Smooth muscle cell (in vitro differentiated cells): ENCODE results near the gene CDC42BPA. TPM values are rescaled to one million over a fixed set of nuclear protein-coding genes. Genes with fewer than 3 reads are reported as not detected.

Experiments
- DNase-seq: peaks from one replicate; lab custom pipeline; 2025; ENCODE audit not compliant: unreplicated experiment; lab: John Stamatoyannopoulos, UW
- H2AFZ ChIP-seq: fragments of 200-600 bp; sonication (generic); 2 replicates; pipeline ENCODE4 v1.6.0; 2016; ENCODE audit warnings: antibody characterized with exemption, low read depth, mild to moderate bottlenecking
- H3F3A ChIP-seq: fragments of 200-600 bp; sonication (generic); 2 replicates; pipeline ENCODE4 v1.6.0; 2017; ENCODE audit warnings: antibody characterized with exemption, low read depth
- H3K27ac ChIP-seq: fragments of 200-600 bp; sonication (generic); 2 replicates; pipeline ENCODE4 v1.5.1; 2016; ENCODE audit warnings: low read depth, mild to moderate bottlenecking
- H3K27me3 ChIP-seq: fragments of 200-600 bp; sonication (generic); 2 replicates; pipeline ENCODE4 v1.6.1; 2016; ENCODE audit warnings: low read depth, mild to moderate bottlenecking
- H3K36me3 ChIP-seq: fragments of 200-600 bp; sonication (generic); 2 replicates; pipeline ENCODE4 v1.5.1; 2016; ENCODE audit warnings: low read depth
- H3K4me1 ChIP-seq: fragments of 200-600 bp; sonication (generic); 2 replicates; pipeline ENCODE4 v1.5.1; 2016; ENCODE audit warnings: low read depth
- H3K4me2 ChIP-seq: fragments of 200-600 bp; sonication (generic); 2 replicates; pipeline ENCODE4 v1.6.0; 2016; ENCODE audit warnings: mild to moderate bottlenecking
- H3K4me3 ChIP-seq: fragments of 200-600 bp; sonication (generic); 2 replicates; pipeline ENCODE4 v1.5.1; 2016; ENCODE audit warnings: mild to moderate bottlenecking
- H3K79me2 ChIP-seq: fragments of 200-600 bp; sonication (generic); 2 replicates; pipeline ENCODE4 v1.6.0; 2016; ENCODE audit warnings: low read depth, mild to moderate bottlenecking
- H3K9ac ChIP-seq: fragments of 200-600 bp; sonication (generic); 2 replicates; pipeline ENCODE4 v1.6.0; 2016; ENCODE audit warnings: low read depth
- H3K9me3 ChIP-seq: fragments of 200-600 bp; sonication (generic); replicated peaks from 2 replicates; pipeline ENCODE4 v1.5.1; 2016; ENCODE audit warnings: low read depth
- H4K20me1 ChIP-seq: fragments of 200-600 bp; sonication (generic); 2 replicates; pipeline ENCODE4 v1.6.0; 2016; ENCODE audit warnings: low read depth
- CTCF ChIP-seq: fragments of 200-600 bp; sonication (generic); IDR thresholded peaks from 2 replicates; pipeline ENCODE4 v1.5.1; 2017; ENCODE audit warnings: borderline replicate concordance, mild to moderate bottlenecking, antibody characterized with exemption; ENCODE audit not compliant: insufficient read depth, poor library complexity, severe bottlenecking
- WGBS: methylation state at CpG from one replicate; pipeline ENCODE4 v1.1.7; 2016; ENCODE audit warnings: low lambda C conversion rate; 5-methylcytosine and 5-hydroxymethylcytosine counted together
- polyA plus RNA-seq: library from polyadenylated mRNA; unstranded; fragments of >200 nt; fragmentation: Nextera tagmentation; extraction: Ambion mirVana; gene quantifications from 2 replicates; pipeline ENCODE4 v1.2.1, GENCODE V29; 2016
- total RNA-seq: library from RNA; depleted of rRNA; stranded (reverse); fragments of >200 nt; gene quantifications from 2 replicates; pipeline ENCODE4 v1.2.3, GENCODE V29; 2014

Gene CDC42BPA
- total and polyA plus RNA-seq, 2 experiments from 2014 or later: 14.8 to 34.9 TPM

DNA sequence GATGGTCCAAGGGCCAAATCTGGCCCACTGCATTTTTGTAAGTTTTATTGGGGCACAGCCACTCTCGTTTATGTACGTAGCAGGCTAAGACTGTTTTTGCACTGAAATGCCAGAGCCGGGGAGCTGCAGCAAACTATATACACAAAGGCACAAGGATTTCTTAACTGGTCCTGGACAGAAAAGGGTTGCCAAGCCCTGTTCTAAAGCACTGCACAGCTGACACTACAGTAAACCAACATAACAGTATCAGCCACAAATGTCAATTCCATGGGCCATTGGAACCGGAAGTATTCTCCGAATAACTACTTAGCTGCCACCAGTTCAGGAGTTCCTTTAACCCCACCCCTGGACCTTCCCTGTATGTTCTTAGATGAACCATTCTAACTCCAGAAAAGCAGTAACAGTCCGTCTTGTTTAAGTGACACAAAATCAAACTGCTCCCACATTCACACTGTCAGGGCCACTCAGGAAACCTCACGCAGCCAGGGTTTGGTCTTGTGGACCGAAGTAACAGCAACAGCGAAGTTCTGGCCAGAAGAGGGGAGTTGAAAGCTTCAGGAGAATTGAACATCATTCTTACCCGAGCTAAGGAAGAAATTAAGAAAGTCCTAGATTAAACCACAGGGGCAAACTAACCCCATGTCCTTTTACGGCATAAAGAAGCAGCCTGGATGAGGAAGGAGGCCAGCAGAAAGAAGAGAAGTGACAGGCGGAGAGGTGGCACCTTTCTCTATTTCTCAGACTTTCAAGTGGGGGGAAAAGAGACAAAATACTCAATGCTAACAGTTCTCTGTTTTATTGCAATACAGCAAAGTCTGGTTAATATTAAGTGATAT lies 329.0 kb downstream of the CDC42BPA start:
- no peaks in the 10 kb centered on the region for H3K27me3 ChIP-seq
- H3K4me1 ChIP-seq: peaks cover 13% of the 10 kb centered on the region
- no peaks in the 10 kb centered on the region for H4K20me1 ChIP-seq
- H2AFZ ChIP-seq: no peak overlapping the region
- H3K4me3 ChIP-seq: no peak overlapping the region
- H3K9me3 ChIP-seq: no peaks in the 10 kb centered on the region
- peak overlapping the region; percentile 44 for H3K27ac ChIP-seq
- no peak for TF ChIP-seq CTCF
- 74% methylated on average over 12 of the region's 12 CpGs for WGBS
- peaks cover 7% of the 10 kb centered on the region for H3F3A ChIP-seq
- no peak overlapping the region for H3K4me2 ChIP-seq
- no peak for DNase-seq
- H3K9ac ChIP-seq: no peak overlapping the region
- H3K79me2 ChIP-seq: no peaks in the 10 kb centered on the region
- no peaks in the 10 kb centered on the region for H3K36me3 ChIP-seq

GRCh38 chr1:226988334-226988666 lies 330.0 kb downstream of the CDC42BPA start:
- Histone ChIP-seq H2AFZ (no peak overlapping the region), H3K36me3 (no peaks in the 10 kb centered on the region), H3K27ac (peak overlapping the region; percentile 44), H3K4me3 (no peak overlapping the region), H3K4me1 (peaks cover 6% of the 10 kb centered on the region), H3F3A (peaks cover 7% of the 10 kb centered on the region), H3K9me3 (no peaks in the 10 kb centered on the region), H3K27me3 (no peaks in the 10 kb centered on the region), H3K9ac (no peak overlapping the region), H4K20me1 (no peaks in the 10 kb centered on the region), H3K4me2 (no peak overlapping the region), H3K79me2 (no peaks in the 10 kb centered on the region)
- WGBS: 21% methylated on average over 3 of the region's 3 CpGs
- no peak for DNase-seq
- no peak for TF ChIP-seq CTCF

DNA sequence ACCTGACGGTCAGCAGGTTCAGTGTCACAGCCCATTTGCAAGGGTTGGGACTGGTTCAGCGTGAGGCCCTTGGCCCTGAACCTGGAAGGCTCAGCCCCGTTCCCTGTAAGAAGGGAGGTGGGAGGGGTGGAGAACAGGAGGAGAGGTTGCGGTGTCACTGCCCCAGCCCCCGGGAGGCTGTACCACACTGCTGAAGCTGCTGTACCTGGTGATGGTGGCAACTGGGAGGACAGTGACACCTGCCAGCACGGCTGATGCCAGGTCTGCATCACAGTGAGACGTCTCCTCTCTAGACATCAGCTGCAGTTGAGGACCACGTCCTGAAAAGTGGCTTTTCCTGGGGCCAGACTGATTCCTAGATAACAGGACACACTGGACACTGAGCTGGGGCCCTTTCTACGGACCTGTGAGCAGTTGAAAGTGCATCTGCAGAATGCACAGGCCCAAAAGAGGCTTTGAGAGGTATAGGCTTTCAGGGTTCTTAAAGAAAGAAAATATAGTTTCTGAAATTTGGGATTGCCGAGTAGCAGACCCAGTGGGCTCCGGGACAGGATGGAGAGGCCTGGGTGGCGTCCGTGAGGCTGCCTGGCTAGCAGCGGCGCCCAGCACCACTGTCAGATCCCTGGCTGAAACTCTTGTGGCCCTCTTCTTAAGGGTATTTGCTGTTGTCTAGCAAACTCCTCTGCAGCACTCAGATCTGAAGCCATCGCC lies 330.5 kb downstream of the CDC42BPA start:
- H3K9ac ChIP-seq: no peak overlapping the region
- TF ChIP-seq CTCF: no peak
- no peaks in the 10 kb centered on the region for H3K79me2 ChIP-seq
- no peaks in the 10 kb centered on the region for H3K27me3 ChIP-seq
- no peaks in the 10 kb centered on the region for H4K20me1 ChIP-seq
- peaks cover under 1% of the 10 kb centered on the region for H3K4me1 ChIP-seq
- H3K9me3 ChIP-seq: no peaks in the 10 kb centered on the region
- H3K4me2 ChIP-seq: no peak overlapping the region
- H3K27ac ChIP-seq: peak overlapping the region; percentile 44
- no peak overlapping the region for H3K4me3 ChIP-seq
- H3F3A ChIP-seq: peaks cover 7% of the 10 kb centered on the region
- WGBS: 90% methylated on average over 16 of the region's 16 CpGs
- no peaks in the 10 kb centered on the region for H3K36me3 ChIP-seq
- DNase-seq: no peak
- H2AFZ ChIP-seq: no peak overlapping the region
